Pons (tissue), 1 donor: ENCODE data around the gene COQ8A.

Experiments used
- DNase-seq: peaks from one replicate; pipeline ENCODE4 v3.0.0-alpha.2; 2016; ENCODE audit warnings: low spot score

COQ8A gene

GRCh38 chr1:227009937-227010336 lies 69.8 kb downstream of the COQ8A start:
- DNase-seq = no peak

- no peak for DNase-seq
Measured at GRCh38 chr1:227010645-227011044, 70.6 kb downstream of the COQ8A start.

- no peak for DNase-seq
Measured at GRCh38 chr1:227016990-227017389, 76.9 kb downstream of the COQ8A start.

GRCh38 chr1:227032396-227032795 lies 92.3 kb downstream of the COQ8A start:
- no peak for DNase-seq

- DNase-seq = no peak
Measured at GRCh38 chr1:227033880-227034279, 93.8 kb downstream of the COQ8A start.

- DNase-seq = no peak
Measured at GRCh38 chr1:227035316-227035715, 95.2 kb downstream of the COQ8A start.

GRCh38 chr1:227037121-227037520 lies 97.0 kb downstream of the COQ8A start:
- no peak for DNase-seq
